KBM-7 (cell line): ENCODE results near the gene CTNNBL1.

Experiments
- DNase-seq: peaks from one replicate; pipeline ENCODE4 v3.0.0-alpha.2; 2015
- in situ Hi-C: fragments of 300-500 bp; cut with MboI; formaldehyde crosslinking; loops from 2 replicates; pipeline ENCODE4 v1.14.3; 2020; ENCODE audit warnings: low sequenced_read_pairs, low pct_unique_long_range_greater_than_20kb, mixed read lengths

CTNNBL1 gene

DNA sequence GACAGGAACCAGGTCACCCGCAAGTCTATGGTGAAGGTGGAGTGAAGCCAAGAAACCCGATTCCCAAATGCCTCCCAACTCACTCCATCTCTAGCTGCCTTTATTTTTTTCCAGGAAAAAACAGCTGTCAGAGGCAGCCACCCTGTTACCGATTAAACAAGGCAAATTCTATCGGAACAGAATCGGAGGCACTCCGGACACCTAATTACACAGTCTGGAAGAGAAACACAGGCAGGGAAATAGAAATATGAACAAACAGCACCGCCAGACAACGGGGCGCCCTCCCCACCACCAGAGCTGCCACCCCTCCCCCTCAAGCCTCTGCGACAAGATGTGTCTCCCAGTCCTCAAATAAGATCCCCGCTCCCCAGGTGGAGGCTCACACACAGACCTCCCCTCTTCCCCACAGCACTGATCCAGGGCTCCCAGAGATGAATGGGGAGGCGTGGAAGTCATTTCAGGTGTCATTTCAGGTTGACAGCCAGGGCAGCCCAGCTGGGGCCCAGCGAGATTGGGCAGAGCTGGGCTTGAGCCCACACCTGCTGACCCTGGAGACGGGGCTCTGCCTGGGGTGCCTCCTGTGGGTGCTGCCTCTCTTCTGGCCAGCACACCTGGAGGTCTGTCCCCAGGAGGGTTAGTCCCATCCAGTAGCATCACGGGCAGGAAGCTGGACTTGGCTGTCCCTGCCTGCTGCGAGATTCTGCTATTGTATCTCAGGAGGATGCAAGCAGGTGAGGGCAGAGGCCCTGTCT lies 189.3 kb downstream of the CTNNBL1 start:
- no peak for DNase-seq
- in situ Hi-C loops = no loop called here

DNA sequence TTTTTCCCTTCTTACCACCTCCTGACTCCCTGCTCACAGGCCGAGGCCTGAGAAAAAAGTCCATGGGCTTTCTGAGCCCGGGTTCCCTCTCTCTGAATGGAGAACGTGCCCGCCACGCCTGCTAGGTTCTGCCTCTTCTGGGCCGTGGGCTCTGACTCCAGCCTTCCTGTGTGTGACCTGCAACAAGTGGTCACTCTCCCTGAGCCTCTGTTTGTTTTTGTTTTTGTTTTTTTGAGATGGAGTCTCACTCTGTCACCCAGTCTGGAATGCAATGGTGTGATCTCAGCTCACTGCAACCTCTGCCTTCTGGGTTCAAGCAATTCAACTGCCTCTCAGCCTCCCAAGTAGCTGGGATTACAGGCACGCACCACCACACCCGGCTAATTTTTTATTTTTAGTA lies 191.2 kb downstream of the CTNNBL1 start:
- in situ Hi-C loops = no loop called here
- no peak for DNase-seq

- DNase-seq = no peak
- in situ Hi-C loops = no loop called here
These were observed 192.0 kb downstream of the CTNNBL1 start for GRCh38 chr20:37885593-37886503.

DNA sequence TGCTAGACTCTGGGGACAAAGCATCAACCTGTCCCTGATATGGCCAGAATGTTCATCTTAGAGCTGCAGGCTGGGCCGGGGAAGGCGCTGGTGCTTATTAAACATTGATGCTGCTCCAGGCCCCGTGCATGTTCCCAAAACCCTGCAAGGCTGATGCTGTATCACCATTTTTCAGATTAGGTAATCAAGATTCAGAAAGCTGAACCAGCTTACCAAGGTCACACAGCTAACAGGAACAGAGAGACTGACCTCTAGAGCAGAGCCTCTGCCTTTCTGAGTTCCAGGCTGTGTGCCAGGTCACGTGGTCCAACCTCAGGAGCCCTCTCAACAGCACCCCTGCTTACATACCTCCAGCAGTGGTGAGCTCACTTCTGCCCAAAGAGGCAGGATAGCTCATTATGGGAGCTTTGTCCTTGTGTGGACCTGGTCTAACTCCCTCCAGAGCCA lies 193.0 kb downstream of the CTNNBL1 start:
- in situ Hi-C loops = no loop called here
- DNase-seq = no peak

DNA sequence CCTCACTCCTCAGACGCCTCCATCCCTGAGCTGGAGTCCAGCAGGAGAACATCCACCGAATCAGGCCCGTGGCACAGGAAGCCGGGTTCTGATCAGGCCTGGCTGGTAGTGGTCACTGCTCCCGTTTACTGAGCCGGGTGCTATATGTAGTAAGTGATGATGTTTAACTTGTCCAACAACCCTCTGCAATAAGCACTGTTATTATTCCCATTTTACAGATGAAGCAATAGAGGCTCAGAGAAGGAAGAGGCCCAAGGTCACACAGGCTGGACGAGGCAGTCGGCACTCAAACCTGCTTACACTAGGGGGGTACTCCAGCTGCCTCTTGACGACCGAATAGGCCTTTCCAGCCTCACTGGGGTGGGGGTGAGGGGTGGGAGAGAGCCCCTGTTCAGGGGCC lies 194.8 kb downstream of the CTNNBL1 start:
- in situ Hi-C loops = no loop called here

DNA sequence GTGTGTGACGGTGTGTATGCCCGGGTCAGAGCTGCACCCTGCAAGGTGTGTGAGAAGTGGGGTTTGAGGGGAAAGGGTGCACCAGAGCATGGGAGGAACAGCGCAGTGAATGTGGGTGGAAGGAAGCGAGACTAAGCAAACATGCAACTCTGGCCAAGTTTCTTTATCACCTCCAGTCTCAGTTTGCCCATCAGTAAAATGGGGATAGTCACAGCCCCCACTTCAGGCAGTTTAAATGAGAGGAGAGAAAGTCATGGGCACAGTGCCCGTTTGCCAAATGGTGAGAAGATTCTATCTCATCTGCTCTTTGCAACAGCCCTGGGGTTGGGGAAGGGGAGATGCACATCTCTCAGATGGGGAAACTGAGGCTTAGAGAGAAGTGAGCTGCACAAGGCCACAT lies 196.3 kb downstream of the CTNNBL1 start:
- in situ Hi-C loops = no loop called here
- DNase-seq = no peak

More for the DNA sequence above, 194.8 kb downstream of the CTNNBL1 start:
- DNase-seq = no peak

GRCh38 chr20:37890643-37891042 lies 196.8 kb downstream of the CTNNBL1 start:
- in situ Hi-C loops = no loop called here
- no peak for DNase-seq

DNA sequence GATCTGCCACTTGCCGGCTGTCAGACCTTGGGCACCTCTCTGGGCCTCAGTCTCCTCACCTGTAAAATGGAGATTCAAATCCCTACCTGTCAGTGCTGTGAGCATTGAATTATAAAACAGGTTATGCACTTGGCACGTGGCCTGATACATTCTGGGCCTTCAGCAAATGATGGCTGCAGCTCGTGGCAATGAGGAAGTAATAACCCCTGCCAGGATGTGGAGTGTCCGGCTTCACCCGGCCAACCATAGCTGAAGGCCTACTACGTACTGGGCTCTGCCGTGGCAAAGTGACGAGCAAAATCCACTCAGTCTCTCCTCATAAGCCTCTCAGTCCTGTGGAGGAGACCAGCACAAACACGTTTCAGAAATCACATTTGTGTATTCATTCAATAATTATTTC lies 198.2 kb downstream of the CTNNBL1 start:
- peak; percentile 26 for DNase-seq
- in situ Hi-C loops = no loop called here

DNA sequence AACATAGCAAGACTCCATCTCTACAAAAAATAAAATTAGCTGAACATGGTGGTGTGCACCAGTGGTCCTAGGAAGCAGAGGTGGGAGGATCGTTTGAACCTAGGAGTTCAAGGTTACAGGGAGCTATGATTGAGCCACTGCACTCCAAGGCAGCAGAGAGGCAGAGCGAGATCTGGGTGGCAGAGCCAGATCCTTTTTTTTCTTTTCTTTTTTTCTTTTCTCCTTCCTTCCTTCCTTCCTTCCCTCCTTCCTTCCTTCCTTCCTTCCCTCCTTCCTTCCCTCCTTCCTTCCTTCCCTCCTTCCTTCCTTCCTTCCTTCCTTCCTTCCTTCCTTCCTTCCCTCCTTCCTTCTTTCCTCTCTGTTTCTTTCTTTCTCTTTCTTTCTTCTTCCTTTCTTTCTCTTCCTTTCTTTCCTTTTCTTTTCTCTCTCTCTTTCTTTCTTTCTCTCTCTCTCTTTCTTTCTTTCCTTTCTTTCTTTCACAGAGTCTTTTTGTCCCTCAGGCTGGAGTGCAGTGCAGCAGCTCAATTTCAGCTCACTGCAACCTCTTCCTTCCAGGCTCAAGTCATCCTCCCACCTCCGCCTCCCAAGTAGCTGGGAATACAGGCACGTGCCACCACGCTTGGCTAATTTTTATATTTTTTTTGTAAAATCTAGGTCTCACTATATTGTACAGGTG lies 199.9 kb downstream of the CTNNBL1 start:
- in situ Hi-C loops = no loop called here
- DNase-seq = no peak

DNA sequence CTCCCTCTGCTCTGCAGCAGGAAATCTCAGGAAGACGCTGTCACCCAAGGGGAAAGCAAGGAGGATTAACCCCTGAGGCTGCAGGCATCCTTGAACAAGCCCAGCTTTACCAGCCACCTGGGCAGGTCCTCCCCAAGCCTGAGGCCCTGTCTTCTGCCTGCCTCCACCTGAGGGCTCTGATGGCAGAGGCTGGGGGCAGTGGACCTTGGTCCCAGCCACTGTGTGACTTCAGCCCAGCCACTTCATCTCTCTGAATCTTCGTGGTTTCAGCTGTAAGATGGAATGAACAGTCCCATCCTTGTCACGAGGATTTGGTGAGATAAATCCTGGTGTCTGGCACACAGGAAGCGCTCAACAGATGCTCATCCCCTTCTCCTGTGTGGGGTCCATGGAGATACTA lies 200.6 kb downstream of the CTNNBL1 start:
- DNase-seq = no peak
- in situ Hi-C loops = no loop called here

GRCh38 chr20:37895166-37895565 lies 201.3 kb downstream of the CTNNBL1 start:
- no peak for DNase-seq
- in situ Hi-C loops = no loop called here

GRCh38 chr20:37896932-37897548 lies 203.2 kb downstream of the CTNNBL1 start:
- in situ Hi-C loops = no loop called here
- peak; percentile 35 for DNase-seq

- in situ Hi-C loops = no loop called here
- DNase-seq = no peak
These were observed 204.6 kb downstream of the CTNNBL1 start for GRCh38 chr20:37898233-37899104.

DNA sequence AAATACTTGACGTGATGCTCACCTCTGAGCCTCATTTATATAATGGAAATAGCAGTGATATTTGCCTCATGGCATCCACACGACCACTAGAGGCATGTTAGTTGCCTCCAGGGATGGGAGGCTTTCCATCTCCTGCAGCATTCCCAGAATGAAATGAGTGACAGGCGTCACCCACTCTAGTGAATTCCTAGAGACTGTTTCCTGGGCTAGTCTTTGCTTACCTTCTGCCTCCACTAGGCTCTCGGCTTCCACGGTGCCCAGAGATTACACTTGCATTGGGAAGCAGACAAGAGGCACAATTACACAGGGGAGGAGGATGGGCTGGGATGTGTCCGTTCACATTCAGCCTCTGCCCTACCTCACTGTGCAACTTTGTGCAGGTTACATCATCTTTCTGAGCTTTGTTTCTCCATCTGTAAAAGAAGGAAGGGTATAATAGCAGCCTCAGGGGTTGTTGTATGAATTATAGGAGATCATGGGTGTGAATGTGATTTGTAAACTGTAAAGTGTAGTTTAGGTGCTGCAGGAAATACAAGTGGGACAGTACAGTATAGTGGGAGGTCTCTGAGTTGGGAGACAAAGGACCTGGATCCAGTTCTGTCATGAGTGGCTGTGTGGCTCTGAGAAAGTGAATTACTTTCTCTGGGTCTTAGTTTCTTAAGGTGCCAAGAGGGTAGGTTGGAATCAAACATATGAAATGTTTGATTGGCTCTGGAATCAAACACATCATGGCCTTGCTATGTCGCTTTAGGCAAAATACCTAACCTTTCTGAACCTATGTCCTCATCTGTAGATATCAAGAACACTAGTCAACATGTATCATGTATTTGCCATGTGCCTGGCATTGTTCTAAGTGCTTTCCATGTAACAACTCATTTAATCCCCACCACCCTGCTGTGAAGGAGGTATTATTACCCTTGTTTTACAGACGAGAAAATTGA lies 205.5 kb downstream of the CTNNBL1 start:
- DNase-seq = no peak
- in situ Hi-C loops = no loop called here

DNA sequence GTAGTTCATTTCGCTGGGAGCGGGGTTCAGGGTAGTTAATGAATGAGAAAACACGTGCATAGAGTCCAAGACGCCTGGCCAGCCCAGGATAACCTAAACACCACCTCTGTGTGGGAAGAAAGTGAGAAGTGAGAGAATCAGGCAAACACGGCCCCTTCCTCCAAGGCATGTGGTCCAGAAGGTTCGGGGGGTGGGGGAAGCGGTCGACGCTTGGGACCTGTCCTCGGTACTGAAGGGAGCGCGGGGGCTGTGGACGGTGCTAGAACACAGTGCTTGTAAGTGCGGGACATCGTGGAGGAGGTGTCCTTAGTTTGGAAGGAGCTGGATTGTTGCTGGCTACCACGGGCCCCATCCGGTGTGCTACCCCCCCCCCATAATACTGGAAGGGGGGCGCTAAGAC lies 207.4 kb downstream of the CTNNBL1 start:
- DNase-seq = peak; percentile 21
- in situ Hi-C loops = no loop called here

DNA sequence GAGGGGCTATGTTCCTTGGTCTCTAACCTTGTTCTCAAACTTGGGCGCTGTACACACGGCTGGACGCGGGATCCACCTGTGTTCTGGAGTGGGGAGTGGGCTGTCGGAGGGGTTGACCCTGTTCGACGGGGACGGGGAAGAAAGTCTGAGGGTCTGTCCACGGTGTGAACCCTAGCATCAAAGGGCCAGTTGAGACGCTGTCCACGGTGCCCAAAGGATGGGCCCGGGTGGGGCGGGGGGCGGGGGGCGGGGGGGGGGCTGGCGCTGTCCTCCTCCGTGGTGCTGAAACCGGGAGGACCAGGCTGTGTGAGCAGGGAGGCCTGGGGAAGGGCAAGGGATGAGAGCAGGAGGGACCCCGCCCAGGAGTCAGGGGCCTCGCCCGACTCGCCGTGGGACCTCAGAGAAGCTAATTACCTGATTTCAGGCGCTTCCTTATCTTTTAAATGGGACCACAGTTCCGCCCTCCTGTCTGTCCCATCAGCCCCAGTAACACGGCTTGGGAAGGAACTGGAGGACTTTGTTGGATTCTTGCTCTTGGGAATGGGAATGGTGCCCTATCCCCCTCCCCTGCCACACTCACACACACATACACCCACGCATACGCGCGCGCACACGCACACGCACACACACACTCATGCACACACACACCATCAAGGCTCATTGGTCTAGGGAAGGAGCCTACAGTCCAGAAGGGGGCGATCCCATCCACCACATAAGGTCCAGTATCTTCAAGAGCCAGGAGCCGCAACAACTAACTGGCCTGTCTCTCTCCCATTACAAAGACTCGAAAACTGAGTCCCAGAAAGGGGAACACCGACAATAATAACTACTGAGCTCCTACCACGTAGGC lies 208.0 kb downstream of the CTNNBL1 start:
- in situ Hi-C loops = no loop called here

More for the DNA sequence above, 208.0 kb downstream of the CTNNBL1 start:
- peak; percentile 53 for DNase-seq
